IMR-90 (cell line): ENCODE measurements around the gene ETDA. TPM values are rescaled to one million over a fixed set of nuclear protein-coding genes. Genes with fewer than 3 reads are reported as not detected.
"Not testable (repeated sequence)": the region's sequence is repeated elsewhere in the genome, so short reads cannot be mapped to it uniquely, and the experiment has no call there.

Source experiments
- ATAC-seq: fragments of 200-7000 bp; cut with Tn5 transposase; 2 replicates; pipeline ENCODE4 v1.9.1; 2020; ENCODE audit warnings: low read depth, mild to moderate bottlenecking, moderate library complexity
- BruUV-seq: library from RNA; stranded (reverse); fragments of 400-500 nt; replicated peaks from 2 replicates; lab custom pipeline; 2021; lab: Mats Ljungman, UMichigan
- CTCF ChIA-PET: fragments of 300-600 bp; formaldehyde crosslinking; extraction: SDS; loops from one replicate; lab custom pipeline; 2021; ENCODE audit warnings: antibody characterized with exemption; lab: Yijun Ruan, JAX
- POLR2A ChIA-PET: fragments of 300-600 bp; sonication (Branson Sonifier 250); formaldehyde crosslinking; loops from one replicate; lab custom pipeline; 2022; ENCODE audit warnings: antibody characterized with exemption; ENCODE audit not compliant: unreplicated experiment; lab: Charles Lee
- DNase-seq: peaks from one replicate; pipeline ENCODE4 v3.0.0; 2013
- H2AFZ ChIP-seq: replicated peaks from 2 replicates; pipeline ENCODE3; 2013; ENCODE audit warnings: low read length, mild to moderate bottlenecking; ENCODE audit not compliant: poor library complexity
- H2AK5ac ChIP-seq: 2 replicates; pipeline ENCODE4 v1.6.1; 2013; ENCODE audit warnings: low read depth, low read length, inconsistent platforms
- H2AK9ac ChIP-seq: replicated peaks from 2 replicates; pipeline ENCODE3; 2013; ENCODE audit warnings: mild to moderate bottlenecking, low read depth, low read length, moderate library complexity; ENCODE audit not compliant: poor library complexity
- H2BK120ac ChIP-seq: 2 replicates; pipeline ENCODE4 v1.6.1; 2013; ENCODE audit warnings: low read depth, low read length, inconsistent platforms
- H2BK15ac ChIP-seq: 3 replicates; pipeline ENCODE4 v1.6.1; 2013; ENCODE audit warnings: low read depth, low read length, inconsistent platforms
- H2BK20ac ChIP-seq: 2 replicates; pipeline ENCODE4 v1.6.1; 2013; ENCODE audit warnings: low read depth, mild to moderate bottlenecking, inconsistent platforms, low read length, moderate library complexity
- H2BK5ac ChIP-seq: 2 replicates; pipeline ENCODE4 v1.6.1; 2013; ENCODE audit warnings: mild to moderate bottlenecking, low read depth, low read length, inconsistent platforms; ENCODE audit not compliant: poor library complexity, severe bottlenecking
- H3K14ac ChIP-seq: replicated peaks from 2 replicates; pipeline ENCODE4 v1.6.1; 2013; ENCODE audit warnings: low read depth, low read length, inconsistent platforms
- H3K18ac ChIP-seq: 2 replicates; pipeline ENCODE4 v1.6.1; 2013; ENCODE audit warnings: low read depth, low read length, control low read depth
- H3K23ac ChIP-seq: 2 replicates; pipeline ENCODE4 v1.6.1; 2013; ENCODE audit warnings: low read depth, low read length, inconsistent platforms
- H3K27ac ChIP-seq: 2 replicates; pipeline ENCODE4 v1.5.1; 2013; ENCODE audit warnings: mild to moderate bottlenecking, control low read depth, low read length; ENCODE audit not compliant: insufficient read depth
- H3K27me3 ChIP-seq: 2 replicates; pipeline ENCODE4 v1.6.1; 2013; ENCODE audit warnings: low read length; ENCODE audit not compliant: control insufficient read depth, insufficient read depth
- H3K36me3 ChIP-seq: 2 replicates; pipeline ENCODE4 v1.6.1; 2013; ENCODE audit warnings: low read length, mixed read lengths; ENCODE audit not compliant: control insufficient read depth, insufficient read depth
- H3K4ac ChIP-seq: 2 replicates; pipeline ENCODE4 v1.6.1; 2013; ENCODE audit warnings: low read depth, low read length, inconsistent platforms
- H3K4me1 ChIP-seq: 2 replicates; pipeline ENCODE4 v1.6.1; 2013; ENCODE audit warnings: low read length, mixed read lengths; ENCODE audit not compliant: control insufficient read depth, insufficient read depth
- H3K4me2 ChIP-seq: 2 replicates; pipeline ENCODE4 v1.6.1; 2013; ENCODE audit warnings: low read depth, mild to moderate bottlenecking, control low read depth, low read length, moderate library complexity
- H3K4me3 ChIP-seq: 2 replicates; pipeline ENCODE4 v1.5.1; 2013; ENCODE audit warnings: low read depth, mild to moderate bottlenecking, control low read depth, low read length, moderate library complexity; ENCODE audit not compliant: insufficient read depth
- H3K56ac ChIP-seq: 2 replicates; pipeline ENCODE4 v1.6.1; 2013; ENCODE audit warnings: low read length, inconsistent platforms; ENCODE audit not compliant: insufficient read depth; ENCODE audit errors: extremely low read depth
- H3K79me1 ChIP-seq, 2 experiments: 2 replicates each; pipeline ENCODE4 v1.6.1; 2013; ENCODE audit warnings: low read length in 2 of 2, inconsistent platforms in 1 of 2, low read depth in 1 of 2
- H3K9ac ChIP-seq: 2 replicates; pipeline ENCODE4 v1.6.1; 2013; ENCODE audit warnings: low read depth, low read length, control low read depth
- H3K9me1 ChIP-seq: 2 replicates; pipeline ENCODE4 v1.6.1; 2013; ENCODE audit warnings: low read length, inconsistent platforms; ENCODE audit not compliant: insufficient read depth
- H3K9me3 ChIP-seq: 2 replicates; pipeline ENCODE4 v1.6.1; 2013; ENCODE audit warnings: low read length; ENCODE audit not compliant: control insufficient read depth, insufficient read depth
- H4K20me1 ChIP-seq: 2 replicates; pipeline ENCODE4 v1.6.1; 2013; ENCODE audit warnings: low read length, inconsistent platforms; ENCODE audit not compliant: insufficient read depth
- H4K5ac ChIP-seq: 2 replicates; pipeline ENCODE4 v1.6.1; 2013; ENCODE audit warnings: mild to moderate bottlenecking, low read depth, low read length, control low read depth
- H4K8ac ChIP-seq, 2 experiments: 2 replicates each; pipeline ENCODE4 v1.6.1; 2013; ENCODE audit warnings: low read depth in 2 of 2, low read length in 2 of 2, control low read depth in 1 of 2, inconsistent platforms in 1 of 2
- H4K91ac ChIP-seq: 2 replicates; pipeline ENCODE4 v1.6.1; 2013; ENCODE audit warnings: low read depth, low read length, inconsistent platforms; ENCODE audit not compliant: insufficient read depth
- WGBS, 2 experiments: methylation state at CpG; one replicate each; pipeline versions ENCODE4 v1.1.5 to v1.1.7; 2013; ENCODE audit warnings: missing lambda C conversion rate in 2 of 2; ENCODE audit not compliant: insufficient read length in 1 of 2; ENCODE audit errors: extremely low coverage in 2 of 2; 5-methylcytosine and 5-hydroxymethylcytosine counted together
- dilution Hi-C: fragments of 300-500 bp; cut with HindIII; formaldehyde crosslinking; loops from one replicate; pipeline ENCODE4 v1.14.3; 2018; ENCODE audit warnings: low sequenced_read_pairs; ENCODE audit not compliant: unreplicated experiment
- in situ Hi-C: fragments of 300-500 bp; cut with MboI; formaldehyde crosslinking; loops from 3 replicates; pipeline ENCODE4 v1.14.3; 2019; ENCODE audit warnings: low sequenced_read_pairs, inconsistent platforms, mixed read lengths
- intact Hi-C: fragments of 100-400 bp; cut with micrococcal nuclease; formaldehyde crosslinking; loops from 2 replicates; pipeline ENCODE4 v1.10.0; 2022
- polyA plus RNA-seq, 3 experiments: library from polyadenylated mRNA; depleted of rRNA; stranded (reverse); fragments of >200 nt; gene quantifications; 2 replicates each; pipeline ENCODE4 v1.2.3, GENCODE V29; 2012; ENCODE audit warnings: low replicate concordance in 1 of 3
- total RNA-seq: library from RNA; depleted of rRNA; stranded (reverse); fragments of >200 nt; gene quantifications from 2 replicates; pipeline ENCODE4 v1.2.3, GENCODE V29; 2012

ETDA gene
- total and polyA plus RNA-seq, 2 of the 4 experiments (the other 2 are of a cell fraction): not detected

- H3K18ac ChIP-seq, DNase-seq, ATAC-seq, H4K5ac ChIP-seq, H2BK120ac ChIP-seq, H3K36me3 ChIP-seq, H3K9me1 ChIP-seq, H4K20me1 ChIP-seq, H3K27me3 ChIP-seq, H3K4ac ChIP-seq, H3K9ac ChIP-seq, dilution Hi-C loops, intact Hi-C loops, H2BK20ac ChIP-seq, H4K91ac ChIP-seq, BruUV-seq, H3K56ac ChIP-seq, H2BK15ac ChIP-seq, H2AK9ac ChIP-seq, H3K4me3 ChIP-seq, CTCF ChIA-PET, H3K79me1 ChIP-seq, H2BK5ac ChIP-seq, H4K8ac ChIP-seq, in situ Hi-C loops, H3K4me2 ChIP-seq, H2AFZ ChIP-seq, H3K27ac ChIP-seq, POLR2A ChIA-PET, H2AK5ac ChIP-seq, H3K4me1 ChIP-seq, H3K14ac ChIP-seq, H3K9me3 ChIP-seq, H3K23ac ChIP-seq: not testable (repeated sequence)
- no CpG with 5 or more reads among the region's 6 CpGs for WGBS, 2 experiments
Measured at GRCh38 chrX:135245989-135246388, 5.9 kb upstream of the ETDA start.

DNA sequence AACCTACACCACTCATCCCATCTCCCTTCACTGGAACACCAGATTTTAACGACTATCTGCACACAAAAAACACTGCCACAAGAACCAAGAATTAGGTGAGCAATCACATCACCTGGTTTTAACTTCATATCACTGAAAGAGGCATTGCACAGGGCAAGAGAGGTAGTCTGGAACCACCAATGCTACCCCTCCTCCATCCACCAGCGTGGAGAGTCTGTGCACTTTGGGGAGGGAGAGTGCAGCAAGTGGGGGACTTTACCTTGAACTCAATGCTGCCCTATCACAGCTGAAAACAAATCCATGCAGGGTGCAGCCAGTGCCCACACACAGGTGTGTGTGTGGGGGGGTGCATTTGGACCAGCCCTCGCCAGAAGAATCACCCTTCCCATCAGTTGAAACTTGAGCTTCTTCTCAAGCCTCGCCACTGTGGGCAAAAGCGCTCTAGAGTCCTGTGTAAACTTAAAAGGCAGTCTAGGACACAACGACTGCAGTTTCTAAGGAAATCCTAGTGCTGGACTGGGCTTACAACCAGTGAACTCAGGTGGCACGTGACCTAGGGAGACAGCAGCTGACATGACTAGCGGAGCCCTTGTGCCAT is 4.3 kb downstream of the ETDA start:
- POLR2A ChIA-PET, CTCF ChIA-PET, intact Hi-C loops, H3K18ac ChIP-seq, H3K4ac ChIP-seq, in situ Hi-C loops, H3K4me1 ChIP-seq, H4K20me1 ChIP-seq, H3K9me3 ChIP-seq, H4K91ac ChIP-seq, H2BK5ac ChIP-seq, H2BK120ac ChIP-seq, H3K9ac ChIP-seq, H3K27ac ChIP-seq, H3K36me3 ChIP-seq, H2AK5ac ChIP-seq, ATAC-seq, H3K4me3 ChIP-seq, H3K27me3 ChIP-seq, H3K9me1 ChIP-seq, H2AK9ac ChIP-seq, H3K23ac ChIP-seq, H3K14ac ChIP-seq, DNase-seq, H2AFZ ChIP-seq, H3K4me2 ChIP-seq, dilution Hi-C loops, H4K5ac ChIP-seq, BruUV-seq, H3K79me1 ChIP-seq, H2BK20ac ChIP-seq, H2BK15ac ChIP-seq, H3K56ac ChIP-seq, H4K8ac ChIP-seq: not testable (repeated sequence)
- WGBS, 2 experiments: 49% methylated on average over 2 of the region's 8 CpGs; no CpG with 5 or more reads in 1 of the 2 experiments
